ENCODE measurements around the gene SWAP70.
A peak's percentile ranks its signal among the peaks of the same experiment; 100 is the strongest.
"Not testable (repeated sequence)": the region's sequence is repeated elsewhere in the genome, so short reads cannot be mapped to it uniquely, and the experiment has no call there.

The SWAP70 gene

DNA sequence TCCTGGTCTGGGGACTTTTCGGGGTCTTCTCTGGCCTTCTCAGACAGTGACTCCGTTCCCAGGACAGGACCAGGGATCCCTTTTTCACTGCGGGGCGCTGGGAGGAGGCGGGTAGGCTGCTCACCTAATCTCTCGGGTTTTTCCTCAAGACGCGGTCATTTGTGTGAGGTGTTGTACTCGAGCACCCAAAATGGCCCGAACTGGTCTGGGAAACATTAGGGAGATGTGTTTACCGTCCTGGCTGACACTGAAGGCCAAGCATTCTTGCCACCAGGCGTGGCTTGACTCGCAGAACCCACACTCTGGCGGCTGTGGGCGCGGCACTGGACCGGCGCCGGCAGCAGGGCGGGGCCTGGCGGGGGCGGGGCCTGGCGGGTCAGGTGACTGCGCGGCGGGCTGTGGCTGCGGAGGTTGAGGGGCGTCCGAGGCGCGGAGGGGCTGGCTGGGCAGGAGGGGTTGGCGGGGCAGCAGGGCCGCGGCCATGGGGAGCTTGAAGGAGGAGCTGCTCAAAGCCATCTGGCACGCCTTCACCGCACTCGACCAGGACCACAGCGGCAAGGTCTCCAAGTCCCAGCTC lies at the start of gene SWAP70:
Gene SWAP70, plus strand, starts transcription at position 379 of the 577 bp plus-strand sequence. Its CDS starts 103 bp downstream, at position 482.
- peak; percentile 62 for DNase-seq (ENCODE audit: low read depth)

DNA sequence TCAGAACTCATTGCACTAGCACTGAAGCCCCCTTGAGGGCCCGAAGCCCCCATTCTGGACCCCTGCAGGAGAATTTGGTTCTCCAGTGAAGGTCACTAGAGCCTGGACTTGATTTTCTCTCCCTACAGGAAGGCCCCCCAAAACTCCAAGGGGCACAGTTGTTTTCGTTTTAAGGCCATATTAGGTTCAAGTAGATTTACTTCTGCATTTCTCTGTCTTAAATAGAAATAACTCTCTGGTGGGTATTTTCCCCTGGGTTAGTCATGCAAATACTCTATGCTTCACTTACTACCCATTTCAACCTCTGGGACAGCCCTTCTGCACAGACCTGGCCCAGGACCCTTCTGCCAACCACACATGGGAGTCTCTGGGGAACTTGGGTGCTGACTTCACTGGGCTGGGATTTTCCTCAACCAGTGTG lies 48.8 kb upstream of the SWAP70 start:
- no peak for DNase-seq (ENCODE audit: low read depth)

DNA sequence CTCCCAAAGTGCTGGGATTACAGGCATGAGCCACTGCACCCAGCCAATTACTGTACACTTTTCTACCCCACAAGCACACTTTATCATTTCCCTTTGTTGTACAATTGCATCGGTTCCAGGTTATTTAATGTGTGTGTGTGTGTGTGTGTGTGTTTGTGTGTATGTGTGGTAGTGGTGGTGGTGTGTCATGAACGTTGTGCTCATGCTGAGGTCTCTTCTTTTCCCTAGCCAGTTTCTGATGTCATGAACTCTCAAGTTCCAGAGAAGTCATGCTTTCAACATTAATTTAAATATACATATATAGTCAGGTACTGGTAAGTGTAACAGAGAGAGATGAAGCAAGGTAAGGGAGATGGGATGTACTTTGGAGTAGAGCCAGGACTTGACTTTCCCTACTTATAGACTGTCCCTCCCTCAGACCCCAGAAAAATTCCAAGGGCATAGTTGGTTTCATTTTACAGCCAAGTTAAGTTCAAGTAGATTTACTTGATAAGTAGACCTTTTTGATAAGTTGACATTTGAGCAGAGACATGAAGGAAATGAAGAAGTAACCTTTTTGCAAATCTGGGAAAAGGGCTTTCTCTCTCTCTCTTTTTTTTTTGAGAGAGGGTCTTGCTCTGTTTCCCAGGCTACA lies 47.7 kb upstream of the SWAP70 start:
- DNase-seq (ENCODE audit: low read depth), result no peak

DNA sequence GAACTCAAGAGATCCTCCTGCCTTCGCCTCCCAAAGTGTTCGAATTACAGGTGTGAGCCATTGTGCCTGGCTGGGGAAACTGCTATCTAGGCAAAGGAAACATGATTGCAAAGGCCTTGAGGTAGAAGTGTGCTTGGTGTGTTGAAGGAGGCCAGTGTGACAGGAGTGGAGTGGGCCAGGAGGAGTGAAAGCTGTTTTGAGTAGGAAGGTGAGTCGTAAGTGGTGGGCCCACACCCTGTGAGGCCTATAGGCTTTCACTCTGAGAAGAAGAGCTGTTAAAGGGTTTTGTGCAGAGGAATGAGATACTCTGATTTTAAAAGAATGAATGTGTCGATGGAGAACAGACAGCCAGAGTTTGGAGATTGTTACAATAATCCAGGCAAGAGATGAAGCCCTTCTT lies 47.0 kb upstream of the SWAP70 start:
- no peak for DNase-seq (ENCODE audit: low read depth)

DNA sequence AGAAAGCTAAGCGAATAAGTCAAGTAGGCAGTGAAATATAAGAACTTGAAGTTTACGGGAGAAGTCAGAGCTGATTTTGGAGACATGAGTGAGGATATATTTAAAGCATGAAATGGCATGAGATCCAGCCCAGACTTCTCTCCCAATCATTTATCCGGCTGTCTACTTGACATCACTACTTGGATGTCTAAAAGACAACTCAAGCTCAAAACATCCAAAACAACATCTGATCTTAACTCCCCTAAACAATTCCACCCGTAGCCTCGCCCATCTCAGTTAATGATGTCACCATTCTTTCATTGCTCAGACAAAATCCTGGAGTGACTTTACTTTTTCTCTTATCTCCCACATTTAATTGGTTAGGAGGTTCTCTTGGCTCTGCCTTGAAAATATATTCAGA lies 45.9 kb upstream of the SWAP70 start:
- DNase-seq (ENCODE audit: low read depth), result no peak

DNA sequence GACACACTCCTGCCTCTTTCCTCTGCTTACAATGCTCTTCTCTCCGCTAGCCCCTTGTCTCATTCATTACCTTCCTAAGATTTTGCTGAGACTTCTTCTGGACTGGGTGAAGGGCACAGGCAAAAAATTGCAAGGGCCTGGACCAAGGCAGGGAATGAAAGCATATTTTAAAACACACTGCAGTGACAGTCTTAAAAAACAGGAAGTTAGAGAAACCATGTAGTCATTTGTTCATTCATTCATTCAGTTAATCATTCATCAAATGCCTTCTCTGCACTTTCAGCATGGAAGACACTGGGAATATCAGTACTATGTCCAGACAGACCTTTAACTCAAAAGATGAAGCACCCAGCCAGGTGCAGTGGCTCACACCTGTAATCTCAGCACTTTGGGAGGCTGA lies 44.9 kb upstream of the SWAP70 start:
- DNase-seq (ENCODE audit: low read depth), result no peak

DNA sequence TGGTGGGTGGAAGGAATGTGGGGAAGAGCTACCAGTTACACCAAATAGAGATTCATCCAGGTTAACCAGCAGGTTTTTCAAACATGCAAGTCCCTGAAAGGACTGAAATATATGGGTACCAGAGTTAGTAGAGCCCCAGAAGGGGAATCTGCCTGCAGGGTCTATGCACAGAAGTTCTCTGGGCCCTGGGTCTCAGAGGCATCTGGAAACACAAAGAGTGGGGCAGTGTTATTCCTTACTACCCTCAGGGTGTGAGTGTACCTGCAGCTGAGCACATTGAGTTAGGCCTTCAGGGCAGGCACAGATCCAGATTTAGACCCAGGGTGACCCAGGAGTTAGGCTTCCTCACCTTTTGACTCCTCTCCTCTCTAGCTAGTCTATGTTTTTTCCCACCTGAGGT lies 43.9 kb upstream of the SWAP70 start:
- DNase-seq (ENCODE audit: low read depth), result no peak

DNA sequence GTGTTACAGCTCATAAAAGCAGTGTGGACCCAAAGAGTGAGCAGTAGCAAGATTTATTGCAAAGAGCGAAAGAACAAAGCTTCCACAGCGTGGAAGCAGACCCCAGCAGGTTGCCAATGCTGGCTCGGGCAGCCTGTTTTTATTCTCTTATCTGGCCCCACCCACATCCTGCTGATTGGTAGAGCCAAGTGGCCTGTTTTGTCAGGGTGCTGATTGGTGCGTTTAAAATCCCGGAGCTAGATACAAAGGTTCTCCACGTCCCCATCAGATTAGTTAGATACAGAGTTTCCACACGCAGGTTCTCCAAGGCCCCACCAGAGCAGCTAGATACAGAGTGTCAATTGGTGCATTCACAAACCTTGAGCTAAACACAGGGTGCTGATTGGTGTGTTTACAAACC lies 41.5 kb upstream of the SWAP70 start:
- not testable (repeated sequence) for DNase-seq (ENCODE audit: low read depth)

DNA sequence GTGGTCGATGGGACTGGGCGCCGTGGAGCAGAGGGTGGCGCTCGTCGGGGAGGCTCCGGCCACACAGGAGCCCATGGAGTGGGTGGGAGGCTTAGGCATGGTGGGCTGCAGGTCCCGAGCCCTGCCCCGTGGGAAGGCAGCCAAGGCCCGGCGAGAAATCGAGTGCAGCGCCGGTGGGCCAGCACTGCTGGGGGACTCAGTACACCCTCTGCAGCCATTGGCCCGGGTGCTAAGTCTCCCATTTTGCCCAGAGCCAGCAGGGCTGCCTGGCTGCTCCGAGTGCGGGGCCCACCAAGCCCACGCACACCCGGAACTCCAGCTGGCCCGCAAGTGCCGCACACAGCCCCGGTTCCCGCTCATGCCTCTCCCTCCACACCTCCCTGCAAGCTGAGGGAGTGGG lies 40.8 kb upstream of the SWAP70 start:
- not testable (repeated sequence) for DNase-seq (ENCODE audit: low read depth)

DNA sequence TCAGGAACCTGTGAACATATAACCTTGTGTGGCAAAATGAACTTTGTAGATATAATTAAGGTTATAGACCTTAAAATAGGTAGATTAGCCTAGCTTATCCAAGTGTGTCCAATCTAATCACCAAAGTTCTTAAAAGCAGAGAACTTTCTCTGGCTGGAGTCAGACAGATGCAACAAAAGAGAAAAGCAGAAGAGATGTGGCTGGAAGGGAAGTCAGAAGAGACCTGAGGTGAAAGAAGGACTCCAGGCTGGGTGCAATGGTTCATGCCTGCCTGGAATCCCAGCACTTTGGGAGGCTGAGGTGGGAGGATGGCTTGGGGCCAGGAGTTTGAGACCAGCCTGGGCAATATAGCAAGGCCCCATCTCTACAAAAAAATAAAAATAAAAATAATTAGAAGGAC lies 39.4 kb upstream of the SWAP70 start:
- no peak for DNase-seq (ENCODE audit: low read depth)

DNA sequence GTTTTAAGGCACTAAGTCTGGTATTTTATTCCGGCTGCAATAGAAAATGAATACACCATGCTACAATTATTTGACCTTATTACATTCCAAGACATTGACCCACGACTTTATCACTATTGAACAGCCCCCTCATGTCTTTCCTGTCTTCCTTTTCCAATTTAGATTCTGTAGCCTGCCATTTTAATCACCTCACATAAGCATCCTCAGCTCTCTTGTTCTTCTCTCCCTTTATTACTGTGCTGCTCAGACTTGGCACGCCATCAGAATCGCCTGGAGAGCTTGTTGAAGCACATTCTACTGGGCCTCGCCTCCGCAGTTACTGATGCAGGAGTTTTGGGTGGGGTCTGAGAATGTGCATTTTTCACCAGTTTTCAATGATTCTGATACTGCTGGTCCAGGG lies 38.7 kb upstream of the SWAP70 start:
- DNase-seq (ENCODE audit: low read depth), result no peak

DNA sequence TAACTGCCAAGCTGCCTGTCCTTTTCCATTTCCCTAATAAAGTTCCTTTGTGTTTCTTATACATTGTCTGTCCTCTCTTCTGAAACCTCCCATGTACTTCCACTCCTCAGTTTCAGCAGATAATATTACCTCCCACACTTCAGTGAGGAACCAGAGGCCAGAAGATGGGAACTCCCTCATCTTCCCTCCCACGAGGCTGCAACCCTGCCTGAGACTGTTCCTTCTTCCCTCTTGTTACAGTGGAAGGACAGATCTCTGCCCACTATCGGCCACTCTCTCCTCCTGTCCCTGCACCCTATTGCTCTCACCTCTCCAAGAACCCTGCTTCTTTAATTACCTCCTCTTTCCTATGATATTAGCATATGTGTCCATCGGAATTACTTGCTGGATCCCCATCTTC lies 38.1 kb upstream of the SWAP70 start:
- DNase-seq (ENCODE audit: low read depth), result no peak

DNA sequence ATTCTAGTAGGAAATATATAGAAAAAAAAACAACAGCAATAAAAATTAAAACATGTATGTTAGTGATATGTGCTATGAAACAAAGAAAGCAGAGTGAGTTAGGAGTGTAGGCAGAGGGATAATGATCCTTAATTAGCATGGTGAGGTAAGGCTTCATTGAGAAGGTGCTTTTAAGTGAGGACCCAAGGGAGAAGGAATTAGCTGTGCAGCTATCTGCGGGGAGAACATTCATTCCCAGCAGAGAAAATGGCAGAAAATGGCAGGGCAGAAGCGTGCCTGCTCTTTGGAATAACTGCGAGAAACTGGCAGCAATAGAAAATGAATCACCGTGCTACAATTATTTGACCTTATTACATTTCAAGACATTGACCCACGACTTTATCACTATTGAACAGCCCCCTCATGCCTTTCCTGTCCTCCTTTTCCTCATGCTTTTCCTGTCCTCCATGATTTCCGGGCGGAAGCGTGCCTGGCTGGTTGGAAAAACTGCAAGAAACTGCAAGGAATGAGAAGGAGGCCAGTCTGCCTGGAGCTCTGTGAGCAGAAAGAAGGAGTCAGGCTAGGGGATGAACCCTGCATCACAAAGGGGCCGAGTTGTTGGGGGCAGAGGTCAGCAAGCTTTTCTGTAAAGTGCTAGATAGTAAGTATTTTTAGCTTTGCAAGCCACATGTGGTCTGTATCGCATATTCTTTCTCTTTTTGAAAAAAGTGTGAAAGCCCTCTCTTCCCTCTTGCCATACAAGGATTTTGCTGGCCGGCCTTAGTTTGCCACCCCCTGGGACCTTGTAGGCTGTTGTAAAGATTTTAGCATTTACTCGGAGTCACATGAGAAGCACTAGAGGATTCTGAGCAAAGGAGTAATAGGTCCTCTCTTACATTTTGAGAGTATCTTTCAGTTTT lies 37.1 kb upstream of the SWAP70 start:
- no peak for DNase-seq (ENCODE audit: low read depth)

DNA sequence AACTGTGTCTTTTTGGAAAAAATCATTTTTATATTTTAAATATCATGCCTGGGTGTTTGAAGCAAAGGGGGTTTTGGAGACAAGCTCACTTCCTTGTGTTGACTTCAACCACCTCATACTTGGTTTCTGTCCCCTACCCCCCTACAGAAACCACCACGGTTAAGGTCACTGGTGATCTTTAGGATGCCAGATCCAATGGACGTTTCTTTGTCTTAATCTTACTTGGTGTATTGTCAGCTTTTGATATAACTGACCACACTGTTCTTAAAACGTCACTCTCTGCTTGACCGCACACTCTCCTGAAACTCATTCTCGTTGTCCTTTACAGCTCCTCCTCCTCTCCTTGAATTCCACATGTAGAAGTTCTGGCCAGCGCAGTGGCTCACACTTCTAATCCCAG lies 34.8 kb upstream of the SWAP70 start:
- no peak for DNase-seq (ENCODE audit: low read depth)

DNA sequence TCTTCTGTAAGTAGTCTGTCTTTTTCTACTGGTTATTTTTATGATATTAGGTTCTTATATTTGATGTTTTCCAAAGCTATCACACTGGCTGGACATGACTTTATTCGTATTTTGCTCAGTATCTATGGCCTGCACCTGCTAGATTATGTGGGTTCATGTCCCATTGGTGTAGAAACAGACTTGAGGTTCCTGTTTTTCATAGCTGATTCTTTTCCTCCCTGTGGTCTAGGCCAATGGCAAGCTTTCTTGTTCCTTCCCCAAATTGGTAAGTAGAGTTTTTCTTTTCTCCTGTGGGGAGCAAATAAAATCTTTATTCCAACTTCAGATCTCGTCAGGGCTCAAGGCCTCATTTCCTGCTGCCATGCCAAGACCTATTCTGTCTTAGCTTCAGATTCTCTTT lies 30.2 kb upstream of the SWAP70 start:
- DNase-seq (ENCODE audit: low read depth), result no peak

DNA sequence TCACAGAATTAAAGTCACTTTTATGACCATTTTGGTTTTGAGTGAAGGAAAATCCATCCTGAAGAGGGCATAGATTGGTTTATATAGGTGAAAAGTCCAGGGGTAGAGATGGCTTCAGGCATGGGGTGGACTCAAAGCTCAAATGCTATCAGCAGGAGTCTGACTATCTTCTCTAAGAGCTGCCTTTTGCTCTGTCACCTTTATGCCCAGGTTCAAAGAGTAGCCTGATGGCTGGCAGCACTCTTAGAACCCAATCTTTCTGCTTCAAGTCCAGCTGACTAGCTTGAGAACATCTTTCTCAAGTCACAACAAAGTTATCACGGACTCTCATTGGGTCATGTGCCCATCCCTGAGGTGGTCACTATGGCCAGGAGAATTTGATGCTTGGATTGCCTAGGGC lies 27.2 kb upstream of the SWAP70 start:
- DNase-seq (ENCODE audit: low read depth), result no peak

DNA sequence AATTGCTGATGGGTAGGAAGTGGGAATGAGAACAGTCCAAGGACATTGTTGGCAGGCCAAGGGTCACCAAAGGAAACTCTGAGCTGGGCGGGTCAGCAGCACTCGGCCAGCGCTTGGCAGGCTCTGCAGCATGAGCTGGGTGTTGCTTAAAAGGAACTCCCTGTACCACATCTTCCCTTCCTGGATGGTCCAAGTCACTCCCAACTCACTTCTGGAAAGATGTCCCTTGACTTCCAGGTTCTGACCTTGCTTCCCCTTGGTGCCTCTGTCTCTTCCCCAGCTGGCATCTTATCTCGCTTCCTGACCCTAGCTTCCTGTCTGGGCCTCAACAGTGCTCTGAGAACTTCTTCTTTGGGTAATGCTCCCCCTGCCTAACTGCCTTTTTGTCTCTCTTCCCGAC lies 24.8 kb upstream of the SWAP70 start:
- no peak for DNase-seq (ENCODE audit: low read depth)

DNA sequence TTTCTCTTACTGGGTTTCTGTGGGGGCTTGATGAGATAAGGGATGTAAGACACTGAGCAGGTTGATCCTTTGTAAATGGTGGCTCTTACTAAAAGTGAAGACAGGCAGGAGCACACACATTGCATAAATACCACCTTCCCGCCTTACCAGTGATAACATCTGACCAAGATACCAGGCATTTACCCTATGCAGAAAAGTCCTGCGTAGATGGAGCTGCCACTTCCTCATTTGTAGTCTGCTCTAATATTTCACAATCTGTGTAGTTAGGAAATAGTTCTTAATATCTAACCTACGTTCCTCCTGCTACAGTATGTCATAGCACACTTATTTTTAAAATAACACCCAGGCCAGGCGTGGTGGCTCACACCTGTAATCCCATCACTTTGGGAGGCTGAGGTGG lies 23.9 kb upstream of the SWAP70 start:
- no peak for DNase-seq (ENCODE audit: low read depth)

DNA sequence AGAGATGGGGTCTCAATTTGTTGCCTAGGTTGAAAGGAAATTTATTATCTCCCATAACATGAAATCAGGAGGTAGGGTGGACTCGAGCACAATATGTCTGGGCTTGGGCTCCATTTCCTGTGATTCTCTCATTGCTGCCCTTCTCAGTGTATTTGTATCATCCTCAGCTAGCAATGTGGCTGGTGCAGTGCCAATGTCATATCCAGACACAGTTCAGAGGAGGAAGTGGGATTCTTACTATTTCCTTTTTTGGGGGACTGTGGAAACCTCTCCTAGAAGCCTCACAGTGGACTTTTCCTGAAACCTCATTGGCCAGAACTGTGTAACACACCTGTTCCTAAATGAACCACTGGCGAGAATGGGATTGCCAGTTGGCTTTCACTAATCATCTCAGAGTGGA lies 21.0 kb upstream of the SWAP70 start:
- no peak for DNase-seq (ENCODE audit: low read depth)

DNA sequence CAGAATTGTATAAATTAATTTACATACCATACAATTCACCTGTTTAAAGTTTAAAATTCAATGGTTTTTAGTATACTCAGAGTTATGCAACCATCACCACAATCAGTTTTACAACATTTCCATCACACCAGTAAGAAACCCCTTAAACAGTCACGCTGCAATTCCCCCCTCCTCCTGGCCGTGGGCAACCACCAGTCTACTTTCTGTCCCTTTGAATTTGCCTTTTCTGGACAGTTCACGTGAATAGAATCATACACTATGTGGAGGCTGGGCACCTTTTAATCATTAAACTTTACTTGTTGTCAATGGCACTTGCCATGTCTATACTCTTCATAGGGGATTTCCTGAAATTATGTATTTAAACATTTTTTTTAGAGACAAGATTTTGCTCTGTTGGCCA lies 20.1 kb upstream of the SWAP70 start:
- DNase-seq (ENCODE audit: low read depth), result no peak

DNA sequence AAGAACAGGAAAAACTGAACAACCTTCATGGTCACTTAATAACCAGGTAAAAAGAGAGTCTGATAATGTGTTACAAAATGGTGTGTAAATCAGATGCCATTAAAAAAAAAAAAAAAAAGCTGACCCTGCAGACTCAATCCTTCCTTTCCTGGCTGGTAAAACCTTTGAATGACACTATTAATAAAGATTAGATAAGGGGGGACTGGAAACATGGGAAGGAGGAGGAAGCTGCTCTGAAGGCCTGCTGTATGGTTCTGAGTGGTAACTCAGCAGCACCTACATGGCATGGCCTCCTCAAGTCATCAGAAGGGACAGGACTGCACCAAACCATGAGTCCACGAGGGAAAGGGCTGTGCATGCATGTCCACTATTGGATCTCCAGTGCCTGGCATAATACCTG lies 18.0 kb upstream of the SWAP70 start:
- no peak for DNase-seq (ENCODE audit: low read depth)

DNA sequence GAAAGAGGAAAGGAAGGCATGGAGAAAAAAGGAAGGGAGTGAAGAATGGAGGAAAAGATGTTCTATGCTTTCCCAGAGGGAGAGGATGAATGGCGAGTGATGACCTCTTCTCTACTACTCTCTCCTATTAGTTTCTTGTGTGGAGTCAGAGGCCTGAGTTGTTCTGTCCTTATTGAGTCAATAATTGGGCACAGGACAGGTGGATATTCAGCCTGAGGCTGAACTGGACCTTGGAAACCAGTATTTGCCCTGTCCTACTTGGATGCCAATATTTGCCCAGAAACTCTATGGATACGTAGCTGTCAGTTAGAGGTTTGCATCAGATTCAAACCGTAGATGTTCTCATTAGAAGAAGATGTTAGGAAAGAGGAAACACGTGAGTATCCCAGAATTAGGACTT lies 17.6 kb upstream of the SWAP70 start:
- DNase-seq (ENCODE audit: low read depth), result no peak

DNA sequence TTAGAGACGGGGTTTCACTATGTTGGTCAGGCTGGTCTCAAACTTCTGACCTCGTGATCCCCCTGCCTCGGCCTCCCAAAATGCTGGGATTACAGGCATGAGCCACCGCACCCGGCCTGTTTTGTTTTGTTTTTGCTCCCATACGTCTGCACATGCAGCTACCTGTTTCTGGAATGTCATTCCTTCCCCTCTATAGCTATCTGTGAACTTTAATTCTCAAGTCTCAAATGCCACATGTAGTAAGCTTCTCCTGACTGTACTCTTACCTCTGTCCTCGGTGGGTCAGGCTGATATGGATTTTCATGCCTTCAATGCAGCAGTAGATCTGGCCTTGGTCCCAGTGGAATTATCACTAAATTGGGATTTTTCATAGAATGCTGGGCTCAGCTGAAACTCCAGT lies 12.4 kb upstream of the SWAP70 start:
- no peak for DNase-seq (ENCODE audit: low read depth)
